HepG2 (cell line): ENCODE measurements around the gene PEAR1. TPM values are rescaled to one million over a fixed set of nuclear protein-coding genes. Genes with fewer than 3 reads are reported as not detected.

Experiments used
- ATAC-seq: fragments of 200-7000 bp; cut with Tn5 transposase; 3 replicates; pipeline ENCODE4 v1.9.1; 2020; ENCODE audit warnings: mild to moderate bottlenecking, moderate library complexity
- BruUV-seq: library from RNA; stranded (reverse); fragments of 400-500 nt; replicated peaks from 2 replicates; lab custom pipeline; 2021; lab: Mats Ljungman, UMichigan
- CTCF ChIA-PET: fragments of 300-600 bp; formaldehyde crosslinking; extraction: SDS; loops from one replicate; lab custom pipeline; 2021; ENCODE audit warnings: low total read pairs, inconsistent platforms, low intra/inter-chr PET ratio; lab: Yijun Ruan, JAX
- POLR2A ChIA-PET: fragments of 350-600 bp; sonication (Branson Sonifier 250); formaldehyde crosslinking; loops from one replicate; lab custom pipeline; 2020; ENCODE audit warnings: antibody characterized with exemption, inconsistent platforms; lab: Yijun Ruan, JAX
- DNase-seq: peaks from one replicate; pipeline ENCODE4 v3.0.0-alpha.2; 2015; ENCODE audit warnings: low spot score
- FAIRE-seq: peaks from 3 replicates; lab custom pipeline; 2011; peaks lifted over from hg19 to GRCh38; lab: Jason Lieb, UNC
- H2AFZ ChIP-seq: one replicate; pipeline ENCODE4 v1.6.1; 2011; ENCODE audit warnings: low read length, inconsistent platforms
- H3K27ac ChIP-seq: fragments of 300-600 bp; 3 replicates; pipeline ENCODE4 v1.8.0; 2011; ENCODE audit warnings: mixed run types, mild to moderate bottlenecking, mixed read lengths, low read length, inconsistent platforms; ENCODE audit not compliant: insufficient read depth; ENCODE audit errors: extremely low read length
- H3K27me3 ChIP-seq, 2 experiments: fragments of 200-600 bp in 1 of 2; 2 replicates in 1 of 2; 3 replicates in 1 of 2; pipeline versions ENCODE4 v1.6.0 to v1.8.0; 2011; ENCODE audit warnings: low read length in 2 of 2, mild to moderate bottlenecking in 2 of 2, moderate library complexity in 2 of 2, inconsistent platforms in 1 of 2; ENCODE audit not compliant: insufficient read depth in 2 of 2, control insufficient read depth in 1 of 2
- H3K36me3 ChIP-seq, 2 experiments: fragments of 200-600 bp in 1 of 2; replicated peaks in 1 of 2; 2 replicates in 1 of 2; 3 replicates in 1 of 2; pipeline versions ENCODE4 v1.5.1 to v1.8.0; 2011; ENCODE audit warnings: low read length in 2 of 2, inconsistent platforms in 1 of 2; ENCODE audit not compliant: insufficient read depth in 2 of 2, control insufficient read depth in 1 of 2
- H3K4me1 ChIP-seq: 2 replicates; pipeline ENCODE4 v1.5.1; 2012; ENCODE audit warnings: low read length, inconsistent platforms; ENCODE audit not compliant: insufficient read depth
- H3K4me2 ChIP-seq: 2 replicates; pipeline ENCODE4 v1.6.0; 2011; ENCODE audit warnings: low read depth, low read length, inconsistent platforms
- H3K4me3 ChIP-seq, 3 experiments: fragments of 200-600 bp in 1 of 3; sonication (generic), shearing (Covaris generic) in 1 of 3; replicated peaks in 1 of 3; 2 replicates each; pipeline ENCODE4 v1.5.1; 2011 to 2016; ENCODE audit warnings: low read length in 3 of 3, inconsistent platforms in 2 of 3, low read depth in 2 of 3, mild to moderate bottlenecking in 2 of 3, control low read depth in 1 of 3, mixed read lengths in 1 of 3; ENCODE audit not compliant: insufficient read depth in 1 of 3
- H3K79me2 ChIP-seq: one replicate; pipeline ENCODE4 v1.6.1; 2011; ENCODE audit warnings: low read length, inconsistent platforms; ENCODE audit not compliant: insufficient read depth
- H3K9ac ChIP-seq: 2 replicates; pipeline ENCODE4 v1.6.0; 2011; ENCODE audit warnings: mild to moderate bottlenecking, low read depth, low read length, inconsistent platforms; ENCODE audit not compliant: insufficient read depth
- H3K9me3 ChIP-seq: 2 replicates; pipeline ENCODE4 v1.5.1; 2012; ENCODE audit warnings: mild to moderate bottlenecking, low read length
- H4K20me1 ChIP-seq: 2 replicates; pipeline ENCODE4 v1.6.0; 2011; ENCODE audit warnings: inconsistent platforms, mild to moderate bottlenecking, low read length, moderate library complexity; ENCODE audit not compliant: insufficient read depth
- KAT7 ChIP-seq: IDR thresholded peaks from 2 replicates; pipeline ENCODE4 v1.6.1; 2018; ENCODE audit warnings: borderline replicate concordance, missing compliant biosample characterization
- KDM2A ChIP-seq: sonication (generic); formaldehyde crosslinking; IDR thresholded peaks from 2 replicates; pipeline ENCODE4 v1.4.0; 2020; ENCODE audit warnings: low read depth, missing genetic modification reagents, borderline replicate concordance
- RXRA ChIP-seq: sonication (generic); formaldehyde crosslinking; IDR thresholded peaks from 2 replicates; pipeline ENCODE4 v1.5.1; 2020; ENCODE audit warnings: missing genetic modification reagents
- ZFY ChIP-seq: sonication (generic); formaldehyde crosslinking; IDR thresholded peaks from 2 replicates; pipeline ENCODE4 v1.4.0; 2020; ENCODE audit warnings: missing genetic modification reagents
- ZNF569 ChIP-seq: sonication (generic); formaldehyde crosslinking; IDR thresholded peaks from 2 replicates; pipeline ENCODE4 v1.5.0; 2020; ENCODE audit warnings: mild to moderate bottlenecking, missing genetic modification reagents, moderate library complexity, borderline replicate concordance
- ZNF777 ChIP-seq: sonication (generic); formaldehyde crosslinking; IDR thresholded peaks from 2 replicates; pipeline ENCODE4 v1.4.0; 2020; ENCODE audit warnings: missing genetic modification reagents
- WGBS: methylation state at CpG from one replicate; pipeline ENCODE4 v1.1.6; 2017; ENCODE audit warnings: low lambda C conversion rate; 5-methylcytosine and 5-hydroxymethylcytosine counted together
- in situ Hi-C: cut with HindIII; loops from 2 replicates; pipeline ENCODE4 v1.10.0; 2017; ENCODE audit warnings: low pct_unique_long_range_greater_than_20kb; ENCODE audit not compliant: extremely low pct_ligation_motif_present
- intact Hi-C: fragments of 100-400 bp; cut with micrococcal nuclease; formaldehyde crosslinking; loops from one replicate; pipeline ENCODE4 v1.10.0; 2022; ENCODE audit not compliant: unreplicated experiment
- polyA plus RNA-seq, 8 experiments: library from polyadenylated mRNA; depleted of rRNA in 3 of 8; stranded (reverse) in 7 of 8; unstranded in 1 of 8; fragments of >200 nt; fragmentation: Illumina TruSeq in 4 of 8; extraction: Trizol in 4 of 8; gene quantifications; 2 replicates each; pipeline versions ENCODE4 v1.2.1 to v1.2.3, GENCODE V29; 2011 to 2016; ENCODE audit warnings: low read depth in 4 of 8, missing spikeins in 1 of 8, mixed read lengths in 1 of 8; ENCODE audit not compliant: insufficient read depth in 1 of 8
- total RNA-seq, 5 experiments: library from RNA; depleted of rRNA; stranded (reverse); fragments of >200 nt; fragmentation: Illumina TruSeq; extraction: Trizol; gene quantifications; 2 replicates each; pipeline ENCODE4 v1.2.3, GENCODE V29; 2016; ENCODE audit warnings: low read depth in 1 of 5
- TF ChIP-seq, protein P1 (sequence below): sonication (generic); formaldehyde crosslinking; IDR thresholded peaks from 2 replicates; pipeline ENCODE4 v1.5.0; 2020; ENCODE audit warnings: mild to moderate bottlenecking, missing genetic modification reagents, moderate library complexity
- TF ChIP-seq, protein P2 (sequence below): sonication (generic); formaldehyde crosslinking; IDR thresholded peaks from one replicate; pipeline ENCODE4 v1.5.1; 2020; ENCODE audit warnings: mild to moderate bottlenecking, missing genetic modification reagents; ENCODE audit errors: not compliant biosample characterization
- TF ChIP-seq, protein P3 (sequence below): sonication (generic); formaldehyde crosslinking; IDR thresholded peaks from 2 replicates; pipeline ENCODE4 v1.4.0; 2020; ENCODE audit warnings: mild to moderate bottlenecking, missing genetic modification reagents

PEAR1 gene
- total and polyA plus RNA-seq, 2 of the 13 experiments (the other 11 are each of a cell fraction or from before 2014, with no cell fraction given), result 0.27 to 0.41 TPM

DNA sequence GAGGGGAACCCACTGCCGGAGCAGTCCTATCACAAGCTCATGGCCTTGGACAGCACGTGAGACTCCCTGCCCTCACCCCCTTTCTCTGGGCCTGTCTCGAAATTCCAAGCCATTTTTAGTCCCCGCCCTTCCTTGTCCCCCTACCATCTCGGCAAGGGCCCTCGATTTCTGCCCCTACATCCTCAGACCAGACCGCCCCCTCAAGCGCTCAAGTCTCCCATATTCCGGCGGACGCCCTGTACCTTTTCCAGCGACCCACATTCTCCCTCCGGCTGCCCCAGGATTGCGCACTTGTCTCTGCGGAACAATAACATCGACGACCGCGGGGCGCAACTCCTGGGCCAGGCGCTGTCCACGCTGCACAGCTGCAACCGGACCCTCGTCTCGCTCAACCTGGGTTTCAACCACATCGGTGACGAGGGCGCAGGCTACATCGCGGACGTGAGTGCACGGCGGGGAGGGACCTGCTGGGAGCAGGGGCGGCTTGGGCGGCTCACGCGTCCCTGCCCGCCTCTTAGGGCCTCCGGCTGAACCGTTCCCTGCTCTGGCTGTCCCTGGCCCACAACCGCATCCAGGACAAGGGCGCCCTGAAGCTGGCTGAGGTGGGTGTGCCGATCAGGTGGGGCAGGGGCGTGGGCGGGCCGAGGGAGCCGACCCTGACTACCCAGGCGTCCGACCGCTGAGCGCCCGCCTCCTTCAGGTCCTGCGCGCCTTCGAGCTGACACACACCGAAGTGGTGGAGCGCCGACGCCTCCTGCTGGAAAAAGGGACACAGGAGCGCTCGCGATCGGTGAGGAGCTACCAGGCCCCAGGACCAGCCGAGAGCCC lies 33.9 kb downstream of the PEAR1 start:
- H3K27ac ChIP-seq, result no peak overlapping the region
- H4K20me1 ChIP-seq, result 0 out of 2 replicates have a peak, but pooled peaks cover 4% of the 10 kb centered on the region
- H3K9me3 ChIP-seq, result no peaks in the 10 kb centered on the region
- ATAC-seq (peak; percentile 86), DNase-seq (peak; percentile 48), FAIRE-seq (no peak)
- intact Hi-C loops, result loop anchor here (1.0 kb wide), 1 partner anchor 35 kb away; no protein-coding TSS in a partner anchor
- no peaks in the 10 kb centered on the region for H3K79me2 ChIP-seq
- H3K4me2 ChIP-seq, result peak overlapping the region; percentile 80
- H3K4me1 ChIP-seq, result peaks cover 20% of the 10 kb centered on the region
- ChIA-PET POLR2A (no interaction called here), CTCF (interaction anchor here (1.3 to 2.7 kb wide), 3 partner anchors 35 to 130 kb away, joined by 4 to 14 read pairs (median 7); no protein-coding TSS in a partner anchor)
- 16% methylated on average over 22 of the region's 64 CpGs for WGBS
- no peak overlapping the region for H2AFZ ChIP-seq
- H3K9ac ChIP-seq, result no peak overlapping the region
- no TSS peak for BruUV-seq
- H3K4me3 ChIP-seq, result peak overlapping the region; percentile 16 to 65 (median 49); a peak in 3 of 6 replicates
- no peaks in the 10 kb centered on the region for H3K36me3 ChIP-seq
- peaks cover 19 to 77% of the 10 kb centered on the region in 2 experiments; a peak in 4 of 5 replicates for H3K27me3 ChIP-seq
- in situ Hi-C loops, result loop anchor here (5.0 to 10.0 kb wide), 2 partner anchors 35 to 233 kb away; partner anchors contain the start of gene PEAR1
- peak; percentile 91 for TF ChIP-seq ZNF777 (CRISPR knock-in tag)
- TF ChIP-seq, protein P1, sequence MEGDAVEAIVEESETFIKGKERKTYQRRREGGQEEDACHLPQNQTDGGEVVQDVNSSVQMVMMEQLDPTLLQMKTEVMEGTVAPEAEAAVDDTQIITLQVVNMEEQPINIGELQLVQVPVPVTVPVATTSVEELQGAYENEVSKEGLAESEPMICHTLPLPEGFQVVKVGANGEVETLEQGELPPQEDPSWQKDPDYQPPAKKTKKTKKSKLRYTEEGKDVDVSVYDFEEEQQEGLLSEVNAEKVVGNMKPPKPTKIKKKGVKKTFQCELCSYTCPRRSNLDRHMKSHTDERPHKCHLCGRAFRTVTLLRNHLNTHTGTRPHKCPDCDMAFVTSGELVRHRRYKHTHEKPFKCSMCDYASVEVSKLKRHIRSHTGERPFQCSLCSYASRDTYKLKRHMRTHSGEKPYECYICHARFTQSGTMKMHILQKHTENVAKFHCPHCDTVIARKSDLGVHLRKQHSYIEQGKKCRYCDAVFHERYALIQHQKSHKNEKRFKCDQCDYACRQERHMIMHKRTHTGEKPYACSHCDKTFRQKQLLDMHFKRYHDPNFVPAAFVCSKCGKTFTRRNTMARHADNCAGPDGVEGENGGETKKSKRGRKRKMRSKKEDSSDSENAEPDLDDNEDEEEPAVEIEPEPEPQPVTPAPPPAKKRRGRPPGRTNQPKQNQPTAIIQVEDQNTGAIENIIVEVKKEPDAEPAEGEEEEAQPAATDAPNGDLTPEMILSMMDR, result peak; percentile 91
- TF ChIP-seq, protein P2, sequence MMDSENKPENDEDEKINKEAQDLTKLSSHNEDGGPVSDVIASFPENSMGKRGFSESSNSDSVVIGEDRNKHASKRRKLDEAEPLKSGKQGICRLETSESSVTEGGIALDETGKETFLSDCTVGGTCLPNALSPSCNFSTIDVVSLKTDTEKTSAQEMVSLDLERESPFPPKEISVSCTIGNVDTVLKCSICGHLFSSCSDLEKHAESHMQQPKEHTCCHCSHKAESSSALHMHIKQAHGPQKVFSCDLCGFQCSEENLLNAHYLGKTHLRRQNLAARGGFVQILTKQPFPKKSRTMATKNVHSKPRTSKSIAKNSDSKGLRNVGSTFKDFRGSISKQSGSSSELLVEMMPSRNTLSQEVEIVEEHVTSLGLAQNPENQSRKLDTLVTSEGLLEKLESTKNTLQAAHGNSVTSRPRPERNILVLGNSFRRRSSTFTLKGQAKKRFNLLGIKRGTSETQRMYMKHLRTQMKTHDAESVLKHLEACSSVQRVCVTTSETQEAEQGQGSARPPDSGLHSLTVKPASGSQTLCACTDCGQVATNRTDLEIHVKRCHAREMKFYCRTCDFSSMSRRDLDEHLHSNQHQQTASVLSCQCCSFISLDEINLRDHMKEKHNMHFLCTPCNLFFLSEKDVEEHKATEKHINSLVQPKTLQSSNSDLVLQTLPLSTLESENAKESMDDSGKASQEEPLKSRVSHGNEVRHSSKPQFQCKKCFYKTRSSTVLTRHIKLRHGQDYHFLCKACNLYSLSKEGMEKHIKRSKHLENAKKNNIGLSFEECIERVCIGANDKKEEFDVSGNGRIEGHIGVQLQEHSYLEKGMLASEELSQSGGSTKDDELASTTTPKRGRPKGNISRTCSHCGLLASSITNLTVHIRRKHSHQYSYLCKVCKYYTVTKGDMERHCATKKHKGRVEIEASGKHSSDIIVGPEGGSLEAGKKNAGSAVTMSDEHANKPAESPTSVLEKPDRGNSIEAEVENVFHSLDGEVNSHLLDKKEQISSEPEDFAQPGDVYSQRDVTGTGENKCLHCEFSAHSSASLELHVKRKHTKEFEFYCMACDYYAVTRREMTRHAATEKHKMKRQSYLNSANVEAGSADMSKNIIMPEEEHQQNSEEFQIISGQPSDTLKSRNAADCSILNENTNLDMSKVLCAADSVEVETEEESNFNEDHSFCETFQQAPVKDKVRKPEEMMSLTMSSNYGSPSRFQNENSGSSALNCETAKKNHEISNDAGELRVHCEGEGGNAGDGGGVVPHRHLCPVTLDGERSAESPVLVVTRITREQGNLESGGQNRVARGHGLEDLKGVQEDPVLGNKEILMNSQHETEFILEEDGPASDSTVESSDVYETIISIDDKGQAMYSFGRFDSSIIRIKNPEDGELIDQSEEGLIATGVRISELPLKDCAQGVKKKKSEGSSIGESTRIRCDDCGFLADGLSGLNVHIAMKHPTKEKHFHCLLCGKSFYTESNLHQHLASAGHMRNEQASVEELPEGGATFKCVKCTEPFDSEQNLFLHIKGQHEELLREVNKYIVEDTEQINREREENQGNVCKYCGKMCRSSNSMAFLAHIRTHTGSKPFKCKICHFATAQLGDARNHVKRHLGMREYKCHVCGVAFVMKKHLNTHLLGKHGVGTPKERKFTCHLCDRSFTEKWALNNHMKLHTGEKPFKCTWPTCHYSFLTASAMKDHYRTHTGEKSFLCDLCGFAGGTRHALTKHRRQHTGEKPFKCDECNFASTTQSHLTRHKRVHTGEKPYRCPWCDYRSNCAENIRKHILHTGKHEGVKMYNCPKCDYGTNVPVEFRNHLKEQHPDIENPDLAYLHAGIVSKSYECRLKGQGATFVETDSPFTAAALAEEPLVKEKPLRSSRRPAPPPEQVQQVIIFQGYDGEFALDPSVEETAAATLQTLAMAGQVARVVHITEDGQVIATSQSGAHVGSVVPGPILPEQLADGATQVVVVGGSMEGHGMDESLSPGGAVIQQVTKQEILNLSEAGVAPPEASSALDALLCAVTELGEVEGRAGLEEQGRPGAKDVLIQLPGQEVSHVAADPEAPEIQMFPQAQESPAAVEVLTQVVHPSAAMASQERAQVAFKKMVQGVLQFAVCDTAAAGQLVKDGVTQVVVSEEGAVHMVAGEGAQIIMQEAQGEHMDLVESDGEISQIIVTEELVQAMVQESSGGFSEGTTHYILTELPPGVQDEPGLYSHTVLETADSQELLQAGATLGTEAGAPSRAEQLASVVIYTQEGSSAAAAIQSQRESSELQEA (CRISPR knock-in tag), result peak; percentile 5
- TF ChIP-seq, protein P3, sequence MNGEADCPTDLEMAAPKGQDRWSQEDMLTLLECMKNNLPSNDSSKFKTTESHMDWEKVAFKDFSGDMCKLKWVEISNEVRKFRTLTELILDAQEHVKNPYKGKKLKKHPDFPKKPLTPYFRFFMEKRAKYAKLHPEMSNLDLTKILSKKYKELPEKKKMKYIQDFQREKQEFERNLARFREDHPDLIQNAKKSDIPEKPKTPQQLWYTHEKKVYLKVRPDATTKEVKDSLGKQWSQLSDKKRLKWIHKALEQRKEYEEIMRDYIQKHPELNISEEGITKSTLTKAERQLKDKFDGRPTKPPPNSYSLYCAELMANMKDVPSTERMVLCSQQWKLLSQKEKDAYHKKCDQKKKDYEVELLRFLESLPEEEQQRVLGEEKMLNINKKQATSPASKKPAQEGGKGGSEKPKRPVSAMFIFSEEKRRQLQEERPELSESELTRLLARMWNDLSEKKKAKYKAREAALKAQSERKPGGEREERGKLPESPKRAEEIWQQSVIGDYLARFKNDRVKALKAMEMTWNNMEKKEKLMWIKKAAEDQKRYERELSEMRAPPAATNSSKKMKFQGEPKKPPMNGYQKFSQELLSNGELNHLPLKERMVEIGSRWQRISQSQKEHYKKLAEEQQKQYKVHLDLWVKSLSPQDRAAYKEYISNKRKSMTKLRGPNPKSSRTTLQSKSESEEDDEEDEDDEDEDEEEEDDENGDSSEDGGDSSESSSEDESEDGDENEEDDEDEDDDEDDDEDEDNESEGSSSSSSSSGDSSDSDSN (CRISPR knock-in tag), result peak; percentile 55
- TF ChIP-seq KAT7 (CRISPR knock-in tag), result no peak
- TF ChIP-seq KDM2A (CRISPR knock-in tag), result peak; percentile 66; the same call in 1 of the 2 replicates
- peak; percentile 28; the same call in 1 of the 2 replicates for TF ChIP-seq RXRA (CRISPR knock-in tag)
- peak; percentile 36; the same call in 1 of the 2 replicates for TF ChIP-seq ZFY (CRISPR knock-in tag)
- no peak for TF ChIP-seq ZNF569
